GM10847 (cell line): ENCODE measurements around the gene SDHC.

Source experiments
- POLR2A ChIP-seq: IDR thresholded peaks from 2 replicates; pipeline ENCODE4 v1.6.1; 2011; ENCODE audit not compliant: insufficient read length; ENCODE audit errors: extremely low read depth

SDHC gene

DNA sequence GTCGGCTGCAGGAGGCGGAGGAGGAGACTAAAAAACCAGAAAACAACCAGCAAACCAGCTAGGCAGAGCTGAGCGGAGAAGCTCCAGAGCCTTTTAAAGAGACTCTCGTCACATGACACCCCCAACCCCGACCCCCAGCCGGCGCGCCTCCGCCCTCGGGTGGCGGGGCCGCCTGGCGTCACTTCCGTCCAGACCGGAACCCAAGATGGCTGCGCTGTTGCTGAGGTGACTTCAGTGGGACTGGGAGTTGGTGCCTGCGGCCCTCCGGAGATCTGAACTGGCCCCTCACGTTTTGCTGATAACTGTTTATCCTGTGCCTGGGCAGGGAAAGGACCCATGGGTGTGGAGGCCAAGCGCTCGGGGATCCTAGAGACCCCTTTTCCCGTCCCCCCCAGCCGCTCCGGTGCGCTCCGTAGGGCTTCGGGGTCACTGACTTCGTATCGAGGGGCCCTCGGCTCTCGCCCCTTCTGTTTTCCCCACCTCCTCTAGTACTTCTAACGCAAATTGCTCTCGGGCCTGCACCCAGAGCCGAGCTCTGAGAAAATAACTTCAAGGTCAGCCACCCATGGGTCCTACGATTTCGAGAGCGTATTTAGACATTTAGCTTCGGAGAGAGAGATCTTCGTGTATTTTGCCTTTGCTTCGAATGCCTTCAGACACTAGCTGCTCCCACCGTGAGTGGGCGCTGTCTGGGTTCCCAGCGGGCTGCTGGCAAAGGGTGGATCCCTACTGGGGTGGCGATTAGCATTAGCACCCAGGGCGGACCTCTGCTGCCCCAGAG, at the start of gene SDHC:
TSS of gene SDHC (plus strand) at position 181 of the 781 bp plus-strand sequence. CDS start at position 206, 25 bp downstream.
- peak; percentile 90 for TF ChIP-seq POLR2A

GRCh38 chr1:161265305-161265704, 48.9 kb upstream of the SDHC start:
- no peak for TF ChIP-seq POLR2A

GRCh38 chr1:161266202-161266601, 48.0 kb upstream of the SDHC start:
- TF ChIP-seq POLR2A, result no peak

DNA sequence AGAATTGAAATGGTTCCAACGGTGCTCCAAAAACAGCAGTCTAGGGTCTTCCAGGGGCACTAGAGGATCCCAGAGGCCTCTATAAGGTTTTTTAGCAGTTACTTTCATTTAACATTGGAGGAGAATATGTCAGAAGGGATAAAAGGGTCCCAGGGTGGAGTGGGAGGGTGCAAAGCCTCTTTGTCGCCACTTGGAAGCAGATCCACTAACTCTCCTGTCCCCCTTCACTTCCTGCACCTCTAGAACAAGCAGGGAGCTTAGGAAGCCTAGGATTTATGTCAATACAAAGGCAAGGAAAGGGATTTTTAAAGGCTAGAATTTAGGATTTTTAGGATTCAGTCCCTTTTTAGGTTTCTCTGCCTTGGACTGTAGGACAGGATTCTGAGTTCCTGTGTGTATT, 47.3 kb upstream of the SDHC start:
- TF ChIP-seq POLR2A, result no peak

- TF ChIP-seq POLR2A, result no peak
Observed at GRCh38 chr1:161267321-161267720, 46.9 kb upstream of the SDHC start.

DNA sequence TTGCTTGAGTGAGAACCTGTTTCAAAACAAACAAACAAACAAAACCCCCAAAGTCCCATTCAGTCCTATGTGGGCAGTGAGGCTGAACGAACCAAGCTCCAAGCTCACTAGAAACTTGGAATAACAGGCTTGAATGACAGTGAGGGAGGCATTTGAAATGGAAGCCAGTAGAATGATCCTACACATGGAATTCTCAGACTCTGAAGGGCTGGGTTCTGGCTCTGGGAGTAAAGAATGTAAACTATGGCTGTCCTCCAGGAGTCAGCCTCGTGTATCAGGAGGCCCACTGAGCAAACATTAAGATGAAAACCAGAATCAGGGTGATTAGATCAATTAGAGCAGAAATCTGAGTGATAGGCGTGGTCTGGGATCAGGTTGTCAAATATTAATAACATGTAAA, 40.8 kb upstream of the SDHC start:
- no peak for TF ChIP-seq POLR2A

DNA sequence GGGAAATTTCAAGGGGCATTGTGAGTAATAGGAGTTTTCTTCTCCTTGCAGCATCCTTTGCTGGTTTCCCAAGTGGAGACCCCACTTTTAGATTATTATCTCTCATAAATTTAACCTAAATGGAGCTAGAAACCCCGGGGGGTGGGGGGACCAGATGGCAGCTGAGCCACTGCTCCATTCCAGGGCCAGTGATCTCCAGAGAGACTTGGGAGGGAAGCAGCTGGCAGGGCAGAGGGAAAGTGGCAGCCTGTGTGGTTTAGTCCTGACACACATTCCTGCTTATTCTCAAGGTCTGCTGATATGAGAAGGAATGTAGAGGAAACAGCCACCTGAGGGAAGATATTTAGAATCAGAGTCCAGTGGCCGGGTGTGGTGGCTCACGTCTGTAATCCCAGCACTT, 39.3 kb upstream of the SDHC start:
- no peak for TF ChIP-seq POLR2A

DNA sequence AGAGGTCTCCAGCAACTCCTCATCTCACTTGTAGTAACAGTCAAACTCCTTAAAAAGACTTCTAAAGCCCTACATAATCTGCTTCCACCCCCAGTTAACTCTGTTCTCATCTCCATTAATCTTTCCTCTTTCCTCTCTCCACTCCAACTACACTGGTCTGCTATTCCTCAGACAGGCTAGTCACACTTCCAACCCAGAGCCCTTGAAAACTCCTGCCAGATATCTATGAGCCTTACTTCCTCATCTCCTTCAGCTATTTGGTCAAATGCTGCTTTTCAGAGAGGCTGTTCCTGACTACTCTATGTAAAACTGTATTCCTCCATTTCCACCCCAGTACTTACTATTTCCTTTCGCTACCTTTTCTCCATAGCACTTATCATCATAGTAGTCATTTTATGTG, 31.2 kb upstream of the SDHC start:
- no peak for TF ChIP-seq POLR2A

- no peak for TF ChIP-seq POLR2A
Observed at GRCh38 chr1:161285113-161285512, 29.1 kb upstream of the SDHC start.

DNA sequence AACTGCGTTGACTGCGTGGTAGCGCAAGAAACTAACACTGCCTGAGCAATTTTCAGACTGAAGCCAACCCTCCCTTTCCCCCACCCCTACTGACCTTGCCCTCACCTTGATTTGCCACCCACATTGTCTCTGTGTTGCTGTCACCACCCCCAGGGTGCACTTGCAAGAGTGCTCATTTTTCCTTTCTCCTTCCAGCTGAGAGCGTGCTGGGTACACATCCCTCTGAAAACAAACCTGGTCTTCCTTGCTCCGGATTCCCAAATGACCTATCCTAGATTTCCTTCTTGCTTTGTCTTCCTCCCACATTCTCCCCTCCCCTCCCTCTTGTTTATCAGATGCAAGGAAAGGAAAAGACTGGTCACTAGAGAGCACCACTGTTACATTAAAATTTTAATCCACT, 28.7 kb upstream of the SDHC start:
- TF ChIP-seq POLR2A, result no peak

GRCh38 chr1:161287482-161288054, 26.6 kb upstream of the SDHC start:
- TF ChIP-seq POLR2A, result no peak

GRCh38 chr1:161290779-161291178, 23.4 kb upstream of the SDHC start:
- no peak for TF ChIP-seq POLR2A

DNA sequence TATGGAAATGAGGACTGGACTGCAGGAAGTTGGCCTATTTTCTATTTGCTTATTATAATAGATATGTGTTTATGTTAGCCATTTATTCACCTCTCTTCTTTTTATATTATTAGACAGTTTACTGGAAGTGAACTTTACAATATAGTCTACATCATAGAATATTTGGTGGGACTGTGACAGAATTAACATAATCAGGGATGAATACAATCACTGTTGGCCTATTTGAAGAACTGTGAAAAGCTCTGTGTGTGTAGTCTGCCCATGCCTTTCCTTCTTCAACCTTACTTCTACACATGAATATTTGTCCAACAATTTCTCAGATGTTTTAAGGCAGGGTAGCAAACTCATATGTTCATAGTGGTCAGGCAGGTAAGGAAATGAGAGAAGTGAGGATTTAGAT, 16.8 kb upstream of the SDHC start:
- TF ChIP-seq POLR2A, result no peak

DNA sequence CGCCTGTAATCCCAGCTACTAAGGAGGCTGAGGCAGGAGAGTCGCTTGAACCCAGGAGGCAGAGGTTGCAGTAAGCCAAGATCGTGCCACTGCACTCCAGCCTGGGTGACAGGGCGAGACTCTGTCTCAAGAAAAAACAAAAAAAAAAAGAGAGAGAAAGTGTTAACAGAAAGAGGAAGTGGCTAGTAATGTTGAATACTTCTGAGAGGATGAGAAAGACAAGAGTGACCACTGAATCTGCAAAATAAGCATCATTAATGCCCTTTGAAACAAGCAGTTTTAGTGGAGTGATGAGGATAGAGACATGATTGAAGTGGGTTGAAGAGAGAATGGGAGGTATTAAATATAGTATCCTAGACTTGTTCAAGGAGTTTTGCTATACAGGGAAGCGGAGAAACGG, 16.1 kb upstream of the SDHC start:
- no peak for TF ChIP-seq POLR2A

- TF ChIP-seq POLR2A, result no peak
Observed at GRCh38 chr1:161299347-161299746, 14.8 kb upstream of the SDHC start.

- TF ChIP-seq POLR2A, result no peak
Observed at GRCh38 chr1:161300478-161300877, 13.7 kb upstream of the SDHC start.
